ENCODE measurements around the gene ATP7A.
A peak's percentile ranks its signal among the peaks of the same experiment; 100 is the strongest.

The ATP7A gene

DNA sequence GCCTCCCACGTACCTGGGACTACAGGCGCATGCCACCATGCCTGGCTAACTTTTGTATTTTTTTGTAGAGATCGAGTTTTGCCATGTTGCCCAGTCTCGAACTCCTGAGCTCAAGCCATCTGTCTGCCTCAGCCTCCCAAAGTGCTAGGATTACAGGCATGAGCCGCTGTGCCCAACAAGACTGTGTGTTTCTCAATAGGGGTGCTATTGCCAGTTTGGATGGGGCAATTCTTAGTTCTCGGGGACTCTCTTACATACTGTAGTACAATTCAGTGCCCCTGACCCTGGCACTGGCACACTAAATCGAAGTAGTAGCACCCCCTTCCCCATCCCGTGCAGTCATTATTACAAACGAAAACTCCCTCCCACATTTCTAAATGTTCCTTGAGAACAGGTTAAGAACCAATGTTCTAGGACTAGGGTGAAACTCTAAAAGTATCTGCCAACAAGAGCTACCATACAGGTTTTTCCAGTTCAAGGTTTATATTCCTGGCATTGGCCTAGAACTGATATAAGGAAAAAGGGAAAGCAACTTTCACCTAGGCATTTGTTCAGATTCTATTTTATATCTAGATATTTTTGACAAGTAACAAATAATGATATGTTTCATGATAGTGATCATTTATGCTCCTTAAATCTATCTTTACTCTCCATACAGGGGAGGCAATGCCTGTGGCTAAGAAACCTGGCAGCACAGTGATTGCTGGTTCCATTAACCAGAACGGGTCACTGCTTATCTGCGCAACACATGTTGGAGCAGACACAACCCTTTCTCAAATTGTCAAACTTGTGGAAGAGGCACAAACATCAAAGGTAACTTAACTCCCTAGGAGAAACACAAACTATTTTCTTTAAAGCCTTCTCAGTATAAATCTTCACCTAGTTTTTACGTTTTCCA is 109.3 kb downstream of the ATP7A start:
- no peak for FAIRE-seq
- no peak for DNase-seq (ENCODE audit: insufficient read length, low spot score)
- TF ChIP-seq POLR2AphosphoS5 (IDR thresholded peaks at IDR 0.05; ENCODE audit: low read depth, low read length), result no peak
- TF ChIP-seq TAF1 (IDR thresholded peaks at IDR 0.05; ENCODE audit: low read depth, low read length), result no peak
- TF ChIP-seq POLR2A (IDR thresholded peaks at IDR 0.05; ENCODE audit: low read depth, low read length), result no peak
- TF ChIP-seq PAX5 (IDR thresholded peaks at IDR 0.05; ENCODE audit: insufficient read depth, low read length, severe bottlenecking), result no peak
- no peak for TF ChIP-seq POU2F2 (IDR thresholded peaks at IDR 0.05; ENCODE audit: low read depth, low read length)
- no peak for TF ChIP-seq SPI1 (IDR thresholded peaks at IDR 0.05; ENCODE audit: low read depth, low read length)

- FAIRE-seq (peak; percentile 92), DNase-seq (ENCODE audit: insufficient read length, low spot score) (peak; percentile 18)
- TF ChIP-seq TAF1 (IDR thresholded peaks at IDR 0.05; ENCODE audit: low read depth, low read length), result no peak
- no peak for TF ChIP-seq POLR2AphosphoS5 (IDR thresholded peaks at IDR 0.05; ENCODE audit: low read depth, low read length)
- TF ChIP-seq POLR2A (IDR thresholded peaks at IDR 0.05; ENCODE audit: low read depth, low read length), result no peak
- no peak for TF ChIP-seq PAX5 (IDR thresholded peaks at IDR 0.05; ENCODE audit: insufficient read depth, low read length, severe bottlenecking)
- no peak for TF ChIP-seq SPI1 (IDR thresholded peaks at IDR 0.05; ENCODE audit: low read depth, low read length)
- no peak for TF ChIP-seq POU2F2 (IDR thresholded peaks at IDR 0.05; ENCODE audit: low read depth, low read length)
Measured at GRCh38 chrX:78024349-78025059, 114.0 kb downstream of the ATP7A start.

DNA sequence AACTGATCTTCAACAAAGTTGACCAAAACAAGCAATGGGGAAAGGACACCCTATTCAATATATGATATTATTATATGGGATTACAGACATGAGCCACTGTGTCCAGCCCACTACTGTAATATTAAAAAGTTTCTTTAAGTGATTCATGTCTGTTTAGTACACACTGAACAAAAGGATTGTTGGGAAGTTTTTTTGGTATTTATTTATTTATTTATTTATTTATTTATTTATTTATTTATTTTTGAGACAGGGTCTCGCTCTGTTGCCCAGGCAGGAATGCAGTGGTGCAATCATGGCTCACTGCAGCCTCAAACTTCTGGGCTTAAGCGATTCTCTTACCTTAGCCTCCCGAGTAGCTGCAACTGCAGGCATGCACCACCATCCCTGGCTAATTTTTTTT is 117.3 kb downstream of the ATP7A start:
- no peak for DNase-seq (ENCODE audit: insufficient read length, low spot score)
- no peak for TF ChIP-seq PAX5 (IDR thresholded peaks at IDR 0.05; ENCODE audit: insufficient read depth, low read length, severe bottlenecking)
- TF ChIP-seq SPI1 (IDR thresholded peaks at IDR 0.05; ENCODE audit: low read depth, low read length), result no peak
- FAIRE-seq, result no peak

- TF ChIP-seq SPI1 (IDR thresholded peaks at IDR 0.05; ENCODE audit: low read depth, low read length) (no peak), PAX5 (IDR thresholded peaks at IDR 0.05; ENCODE audit: insufficient read depth, low read length, severe bottlenecking) (no peak), TAF1 (IDR thresholded peaks at IDR 0.05; ENCODE audit: low read depth, low read length) (no peak), POLR2A (IDR thresholded peaks at IDR 0.05; ENCODE audit: low read depth, low read length) (no peak), POU2F2 (IDR thresholded peaks at IDR 0.05; ENCODE audit: low read depth, low read length) (no peak), POLR2AphosphoS5 (IDR thresholded peaks at IDR 0.05; ENCODE audit: low read depth, low read length) (no peak)
- FAIRE-seq (peak; percentile 5), DNase-seq (ENCODE audit: insufficient read length, low spot score) (no peak)
Measured at GRCh38 chrX:78029663-78030062, 119.2 kb downstream of the ATP7A start.

GRCh38 chrX:78035061-78035460 is 124.6 kb downstream of the ATP7A start:
- DNase-seq (ENCODE audit: insufficient read length, low spot score), result no peak
- TF ChIP-seq SPI1 (IDR thresholded peaks at IDR 0.05; ENCODE audit: low read depth, low read length), result no peak
- no peak for TF ChIP-seq POLR2A (IDR thresholded peaks at IDR 0.05; ENCODE audit: low read depth, low read length)
- no peak for TF ChIP-seq PAX5 (IDR thresholded peaks at IDR 0.05; ENCODE audit: insufficient read depth, low read length, severe bottlenecking)
- TF ChIP-seq TAF1 (IDR thresholded peaks at IDR 0.05; ENCODE audit: low read depth, low read length), result no peak
- TF ChIP-seq POU2F2 (IDR thresholded peaks at IDR 0.05; ENCODE audit: low read depth, low read length), result no peak
- no peak for TF ChIP-seq POLR2AphosphoS5 (IDR thresholded peaks at IDR 0.05; ENCODE audit: low read depth, low read length)
- no peak for FAIRE-seq

- FAIRE-seq, result no peak
- no peak for DNase-seq (ENCODE audit: insufficient read length, low spot score)
- TF ChIP-seq TAF1 (IDR thresholded peaks at IDR 0.05; ENCODE audit: low read depth, low read length), result no peak
- TF ChIP-seq POLR2A (IDR thresholded peaks at IDR 0.05; ENCODE audit: low read depth, low read length), result no peak
- no peak for TF ChIP-seq SPI1 (IDR thresholded peaks at IDR 0.05; ENCODE audit: low read depth, low read length)
- no peak for TF ChIP-seq POU2F2 (IDR thresholded peaks at IDR 0.05; ENCODE audit: low read depth, low read length)
- no peak for TF ChIP-seq PAX5 (IDR thresholded peaks at IDR 0.05; ENCODE audit: insufficient read depth, low read length, severe bottlenecking)
- no peak for TF ChIP-seq POLR2AphosphoS5 (IDR thresholded peaks at IDR 0.05; ENCODE audit: low read depth, low read length)
Measured at GRCh38 chrX:78037881-78038280, 127.4 kb downstream of the ATP7A start.

DNA sequence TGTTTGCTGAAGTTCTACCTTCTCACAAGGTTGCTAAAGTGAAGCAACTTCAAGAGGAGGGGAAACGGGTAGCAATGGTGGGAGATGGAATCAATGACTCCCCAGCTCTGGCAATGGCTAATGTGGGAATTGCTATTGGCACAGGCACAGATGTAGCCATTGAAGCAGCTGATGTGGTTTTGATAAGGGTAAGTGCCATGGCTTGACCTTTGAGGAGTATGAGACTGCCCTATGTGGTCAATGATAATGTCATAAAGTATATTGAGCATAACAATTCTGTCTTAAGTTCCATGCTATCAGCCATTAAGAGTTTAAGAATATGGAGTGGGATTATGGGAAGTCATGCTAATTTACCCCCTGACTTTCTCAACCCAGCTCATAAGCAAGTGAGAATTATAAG is 132.1 kb downstream of the ATP7A start:
- DNase-seq (ENCODE audit: insufficient read length, low spot score) (no peak), FAIRE-seq (peak; percentile 31)
- no peak for TF ChIP-seq SPI1 (IDR thresholded peaks at IDR 0.05; ENCODE audit: low read depth, low read length)
- TF ChIP-seq TAF1 (IDR thresholded peaks at IDR 0.05; ENCODE audit: low read depth, low read length), result no peak
- TF ChIP-seq POLR2AphosphoS5 (IDR thresholded peaks at IDR 0.05; ENCODE audit: low read depth, low read length), result no peak
- no peak for TF ChIP-seq PAX5 (IDR thresholded peaks at IDR 0.05; ENCODE audit: insufficient read depth, low read length, severe bottlenecking)
- no peak for TF ChIP-seq POLR2A (IDR thresholded peaks at IDR 0.05; ENCODE audit: low read depth, low read length)
- TF ChIP-seq POU2F2 (IDR thresholded peaks at IDR 0.05; ENCODE audit: low read depth, low read length), result no peak

- no peak for TF ChIP-seq TAF1 (IDR thresholded peaks at IDR 0.05; ENCODE audit: low read depth, low read length)
- no peak for TF ChIP-seq POU2F2 (IDR thresholded peaks at IDR 0.05; ENCODE audit: low read depth, low read length)
- no peak for TF ChIP-seq PAX5 (IDR thresholded peaks at IDR 0.05; ENCODE audit: insufficient read depth, low read length, severe bottlenecking)
- TF ChIP-seq SPI1 (IDR thresholded peaks at IDR 0.05; ENCODE audit: low read depth, low read length), result no peak
- TF ChIP-seq POLR2AphosphoS5 (IDR thresholded peaks at IDR 0.05; ENCODE audit: low read depth, low read length), result no peak
- no peak for TF ChIP-seq POLR2A (IDR thresholded peaks at IDR 0.05; ENCODE audit: low read depth, low read length)
- no peak for FAIRE-seq
Measured at GRCh38 chrX:78046362-78046761, 135.9 kb downstream of the ATP7A start.

GRCh38 chrX:78048052-78048451 is 137.6 kb downstream of the ATP7A start:
- DNase-seq (ENCODE audit: insufficient read length, low spot score) (no peak), FAIRE-seq (no peak)
- no peak for TF ChIP-seq POLR2AphosphoS5 (IDR thresholded peaks at IDR 0.05; ENCODE audit: low read depth, low read length)
- TF ChIP-seq SPI1 (IDR thresholded peaks at IDR 0.05; ENCODE audit: low read depth, low read length), result no peak
- no peak for TF ChIP-seq TAF1 (IDR thresholded peaks at IDR 0.05; ENCODE audit: low read depth, low read length)
- TF ChIP-seq PAX5 (IDR thresholded peaks at IDR 0.05; ENCODE audit: insufficient read depth, low read length, severe bottlenecking), result no peak
- no peak for TF ChIP-seq POU2F2 (IDR thresholded peaks at IDR 0.05; ENCODE audit: low read depth, low read length)
- no peak for TF ChIP-seq POLR2A (IDR thresholded peaks at IDR 0.05; ENCODE audit: low read depth, low read length)

More at GRCh38 chrX:78046362-78046761, 135.9 kb downstream of the ATP7A start:
- DNase-seq (ENCODE audit: insufficient read length, low spot score), result no peak

Data from GM12891 (cell line).